ENCODE data around the gene ZNF48. TPM values are rescaled to one million over a fixed set of nuclear protein-coding genes. Genes with fewer than 3 reads are reported as not detected.

The ZNF48 gene
- total RNA-seq, 2 donors from 2014 or later = 10.9 to 11.1 TPM

DNA sequence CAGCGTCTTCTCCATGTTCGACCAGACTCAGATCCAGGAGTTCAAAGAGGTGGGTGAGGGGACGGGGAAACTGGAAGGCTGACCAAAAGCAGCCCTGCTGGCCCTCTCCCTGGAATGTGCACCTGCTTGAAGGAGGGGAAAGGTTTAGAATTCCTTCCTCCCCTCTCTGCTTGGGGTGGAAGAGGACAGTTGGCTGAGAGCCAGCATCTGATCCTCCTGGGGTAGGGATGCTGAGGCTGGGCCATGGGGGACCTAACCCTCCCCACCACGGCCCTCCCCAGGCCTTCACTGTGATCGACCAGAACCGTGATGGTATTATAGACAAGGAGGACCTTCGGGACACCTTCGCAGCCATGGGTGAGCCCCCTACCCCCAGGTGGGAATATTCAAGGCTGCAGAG lies 19.4 kb upstream of the ZNF48 start:
- Histone ChIP-seq H3K4me3 (no peak overlapping the region), H3K27ac (no peak overlapping the region), H3K4me1 (ENCODE audit: control insufficient read depth in 1 of 2, low read depth in 2 of 2) (peaks cover 7 to 24% of the 10 kb centered on the region in 2 donors), H3K36me3 (no peaks in the 10 kb centered on the region), H3K9me3 (no peaks in the 10 kb centered on the region), H3K27me3 (replicated peaks; ENCODE audit: insufficient read depth) (no peaks in the 10 kb centered on the region)
- ATAC-seq (ENCODE audit: insufficient number of reproducible peaks, low FRiP score, low read depth) (no peak), DNase-seq (ENCODE audit: low spot score) (no peak)
- TF ChIP-seq, protein P1, sequence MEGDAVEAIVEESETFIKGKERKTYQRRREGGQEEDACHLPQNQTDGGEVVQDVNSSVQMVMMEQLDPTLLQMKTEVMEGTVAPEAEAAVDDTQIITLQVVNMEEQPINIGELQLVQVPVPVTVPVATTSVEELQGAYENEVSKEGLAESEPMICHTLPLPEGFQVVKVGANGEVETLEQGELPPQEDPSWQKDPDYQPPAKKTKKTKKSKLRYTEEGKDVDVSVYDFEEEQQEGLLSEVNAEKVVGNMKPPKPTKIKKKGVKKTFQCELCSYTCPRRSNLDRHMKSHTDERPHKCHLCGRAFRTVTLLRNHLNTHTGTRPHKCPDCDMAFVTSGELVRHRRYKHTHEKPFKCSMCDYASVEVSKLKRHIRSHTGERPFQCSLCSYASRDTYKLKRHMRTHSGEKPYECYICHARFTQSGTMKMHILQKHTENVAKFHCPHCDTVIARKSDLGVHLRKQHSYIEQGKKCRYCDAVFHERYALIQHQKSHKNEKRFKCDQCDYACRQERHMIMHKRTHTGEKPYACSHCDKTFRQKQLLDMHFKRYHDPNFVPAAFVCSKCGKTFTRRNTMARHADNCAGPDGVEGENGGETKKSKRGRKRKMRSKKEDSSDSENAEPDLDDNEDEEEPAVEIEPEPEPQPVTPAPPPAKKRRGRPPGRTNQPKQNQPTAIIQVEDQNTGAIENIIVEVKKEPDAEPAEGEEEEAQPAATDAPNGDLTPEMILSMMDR (IDR thresholded peaks at IDR 0.05) = no peak

DNA sequence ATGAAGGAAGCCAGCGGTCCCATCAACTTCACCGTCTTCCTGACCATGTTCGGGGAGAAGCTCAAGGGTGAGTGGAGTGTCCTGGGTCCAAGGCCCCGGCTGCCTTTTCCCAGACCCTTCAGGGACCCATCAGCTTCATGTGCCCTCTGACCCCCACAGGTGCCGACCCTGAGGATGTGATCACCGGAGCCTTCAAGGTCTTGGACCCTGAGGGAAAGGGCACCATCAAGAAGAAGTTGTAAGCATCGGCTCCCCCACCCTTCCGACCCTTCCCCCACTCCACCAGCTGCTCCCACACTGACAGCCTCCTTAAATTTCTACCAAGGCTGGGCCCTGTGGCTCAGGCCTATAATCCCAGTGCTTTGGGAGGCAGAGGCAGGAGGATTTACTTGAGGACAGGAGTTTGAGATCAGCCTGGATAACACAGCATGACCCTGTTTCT lies 18.7 kb upstream of the ZNF48 start:
- H3K27ac ChIP-seq = peak overlapping the region; percentile 100

DNA sequence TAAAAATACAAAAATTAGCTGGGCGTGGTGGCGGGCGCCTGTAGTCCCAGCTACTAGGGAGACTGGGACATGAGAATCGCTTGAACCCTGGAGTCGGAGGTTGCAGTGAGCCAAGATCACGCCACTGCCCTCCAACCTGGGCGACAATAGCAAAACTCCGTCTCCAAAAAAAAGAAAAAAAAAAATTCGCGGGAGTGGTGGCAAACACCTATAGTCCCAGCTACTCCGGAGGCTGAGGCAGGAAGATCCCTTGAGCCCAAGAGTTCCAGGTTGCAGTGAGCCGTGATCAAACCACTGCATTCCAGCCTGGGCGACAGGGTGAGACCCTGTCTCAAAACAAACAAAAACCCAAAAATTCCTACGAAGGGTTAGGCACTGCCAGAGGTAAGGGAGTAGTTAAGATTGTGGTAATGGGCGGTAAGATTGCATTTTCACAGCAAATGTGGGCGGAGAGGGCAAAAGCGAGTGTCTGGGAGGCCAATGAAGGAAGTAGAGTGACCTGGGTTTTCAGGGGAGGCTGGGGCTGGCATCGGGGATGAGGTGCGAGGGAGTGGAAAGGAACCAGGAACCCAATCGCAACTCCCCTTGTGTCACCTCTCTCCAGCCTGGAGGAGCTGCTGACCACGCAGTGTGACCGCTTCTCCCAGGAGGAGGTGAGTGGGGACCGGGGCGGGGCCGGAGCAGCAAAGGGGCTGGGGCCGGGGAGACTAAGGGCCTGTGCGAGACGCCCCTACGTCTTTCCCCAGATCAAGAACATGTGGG lies 18.0 kb upstream of the ZNF48 start:
- no peak for DNase-seq (ENCODE audit: low spot score)
- no peaks in the 10 kb centered on the region for H3K36me3 ChIP-seq
- no peaks in the 10 kb centered on the region for H3K27me3 ChIP-seq (replicated peaks; ENCODE audit: insufficient read depth)
- H3K4me1 ChIP-seq (ENCODE audit: control insufficient read depth in 1 of 2, low read depth in 2 of 2) = peaks cover 7 to 19% of the 10 kb centered on the region in 2 donors
- no peak for ATAC-seq (ENCODE audit: insufficient number of reproducible peaks, low FRiP score, low read depth)
- H3K9me3 ChIP-seq = no peaks in the 10 kb centered on the region
- TF ChIP-seq, protein P1 (IDR thresholded peaks at IDR 0.05) = no peak
- H3K27ac ChIP-seq = peak overlapping the region; percentile 100
- H3K4me3 ChIP-seq = peak overlapping the region; percentile 96

More for the DNA sequence above, 18.7 kb upstream of the ZNF48 start:
- Histone ChIP-seq H3K4me1 (ENCODE audit: control insufficient read depth in 1 of 2, low read depth in 2 of 2) (peaks cover 7 to 21% of the 10 kb centered on the region in 2 donors), H3K27me3 (replicated peaks; ENCODE audit: insufficient read depth) (no peaks in the 10 kb centered on the region), H3K4me3 (no peak overlapping the region), H3K9me3 (no peaks in the 10 kb centered on the region), H3K36me3 (no peaks in the 10 kb centered on the region)
- ATAC-seq (ENCODE audit: insufficient number of reproducible peaks, low FRiP score, low read depth) (no peak), DNase-seq (ENCODE audit: low spot score) (no peak)
- TF ChIP-seq, protein P1 (IDR thresholded peaks at IDR 0.05) = no peak

DNA sequence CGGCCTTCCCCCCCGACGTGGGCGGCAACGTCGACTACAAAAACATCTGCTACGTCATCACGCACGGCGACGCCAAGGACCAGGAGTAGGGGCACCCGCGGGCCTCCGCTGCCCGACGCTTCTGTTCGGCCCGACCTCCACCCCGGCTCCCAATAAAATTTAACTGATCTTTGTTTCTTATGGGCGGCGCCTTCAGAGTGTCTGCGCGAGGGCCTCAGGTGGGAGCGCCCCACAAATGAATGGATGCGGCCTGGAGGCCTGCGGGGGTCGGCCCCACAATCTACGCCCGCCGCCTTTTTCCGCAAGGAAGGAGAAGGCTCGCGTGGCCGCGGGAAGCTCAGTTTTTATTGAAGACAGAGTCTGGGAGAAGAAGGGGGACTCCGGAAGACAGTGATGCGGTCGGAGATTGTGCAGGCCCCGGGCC lies 17.4 kb upstream of the ZNF48 start:
- Histone ChIP-seq H3K4me1 (ENCODE audit: control insufficient read depth in 1 of 2, low read depth in 2 of 2) (peaks cover 7 to 19% of the 10 kb centered on the region in 2 donors), H3K4me3 (peak overlapping the region; percentile 96), H3K27me3 (replicated peaks; ENCODE audit: insufficient read depth) (no peaks in the 10 kb centered on the region), H3K9me3 (no peaks in the 10 kb centered on the region), H3K36me3 (no peaks in the 10 kb centered on the region), H3K27ac (peak overlapping the region; percentile 100)
- DNase-seq (ENCODE audit: low spot score) = peak; percentile 85
- peak; percentile 74 for ATAC-seq (ENCODE audit: insufficient number of reproducible peaks, low FRiP score, low read depth)
- TF ChIP-seq, protein P1 (IDR thresholded peaks at IDR 0.05) = no peak

DNA sequence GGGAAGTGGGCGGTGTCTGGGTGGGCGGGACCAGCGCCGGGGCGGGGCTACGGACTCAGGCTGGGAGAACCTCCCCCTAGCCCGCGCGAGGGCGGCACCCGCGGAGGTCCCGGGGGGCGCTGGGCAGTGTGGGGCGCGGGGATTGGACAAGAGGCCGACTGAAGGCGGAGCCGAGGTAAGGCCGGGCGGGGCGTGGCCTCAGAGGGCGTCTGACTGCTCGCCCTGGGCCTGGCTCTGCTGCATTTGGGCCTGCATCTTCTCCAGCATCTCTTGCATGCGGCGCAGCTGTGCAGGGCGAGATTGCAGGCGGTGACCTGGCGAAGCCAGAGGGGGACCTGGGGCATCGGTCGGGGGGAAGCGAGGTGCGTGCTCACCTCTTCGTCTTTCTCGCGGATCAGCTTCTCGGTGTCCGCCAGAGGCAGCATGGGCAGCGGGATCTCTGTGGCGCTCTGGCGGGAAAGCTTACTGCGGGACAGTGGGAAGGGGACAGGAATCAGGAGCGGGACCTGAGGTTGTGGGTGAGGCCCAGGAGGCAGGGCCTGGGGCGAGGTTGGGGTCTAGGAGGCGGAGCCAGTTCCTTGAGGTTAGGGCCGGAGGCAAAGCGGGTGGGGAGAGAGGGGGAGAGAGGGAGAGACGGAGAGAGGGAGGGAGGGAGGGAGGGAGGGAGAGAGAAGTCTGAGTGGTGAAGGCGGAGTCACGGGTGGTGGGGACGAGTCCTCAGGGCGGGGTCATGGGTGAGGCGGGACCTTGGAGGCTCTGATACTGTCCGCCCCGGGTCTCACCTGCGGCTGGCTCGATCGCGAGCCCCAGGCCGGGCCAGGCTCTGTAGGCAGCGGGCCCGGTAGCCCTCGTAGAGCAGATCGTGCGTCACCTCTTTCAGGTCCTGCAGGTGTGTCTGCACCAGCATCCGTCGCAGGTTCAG lies 16.7 kb upstream of the ZNF48 start:
- Histone ChIP-seq H3K27ac (peak overlapping the region; percentile 100), H3K4me1 (ENCODE audit: control insufficient read depth in 1 of 2, low read depth in 2 of 2) (peaks cover 7 to 19% of the 10 kb centered on the region in 2 donors), H3K4me3 (peak overlapping the region; percentile 96), H3K27me3 (replicated peaks; ENCODE audit: insufficient read depth) (no peaks in the 10 kb centered on the region), H3K36me3 (no peaks in the 10 kb centered on the region), H3K9me3 (no peaks in the 10 kb centered on the region)
- TF ChIP-seq, protein P1 (IDR thresholded peaks at IDR 0.05) = no peak
- ATAC-seq (ENCODE audit: insufficient number of reproducible peaks, low FRiP score, low read depth) = peak; percentile 87
- peak; percentile 94 for DNase-seq (ENCODE audit: low spot score)
